ENCODE measurements around the gene CCT5. TPM values are rescaled to one million over a fixed set of nuclear protein-coding genes. Genes with fewer than 3 reads are reported as not detected.
A peak's percentile ranks its signal among the peaks of the same experiment; 100 is the strongest.

CCT5 gene
- 344 and 390 TPM in 2 replicates for polyA plus RNA-seq (2011; rRNA removed)
- polyA minus RNA-seq (2011; rRNA and poly(A)+ RNA removed), result 489 and 507 TPM in 2 replicates

DNA sequence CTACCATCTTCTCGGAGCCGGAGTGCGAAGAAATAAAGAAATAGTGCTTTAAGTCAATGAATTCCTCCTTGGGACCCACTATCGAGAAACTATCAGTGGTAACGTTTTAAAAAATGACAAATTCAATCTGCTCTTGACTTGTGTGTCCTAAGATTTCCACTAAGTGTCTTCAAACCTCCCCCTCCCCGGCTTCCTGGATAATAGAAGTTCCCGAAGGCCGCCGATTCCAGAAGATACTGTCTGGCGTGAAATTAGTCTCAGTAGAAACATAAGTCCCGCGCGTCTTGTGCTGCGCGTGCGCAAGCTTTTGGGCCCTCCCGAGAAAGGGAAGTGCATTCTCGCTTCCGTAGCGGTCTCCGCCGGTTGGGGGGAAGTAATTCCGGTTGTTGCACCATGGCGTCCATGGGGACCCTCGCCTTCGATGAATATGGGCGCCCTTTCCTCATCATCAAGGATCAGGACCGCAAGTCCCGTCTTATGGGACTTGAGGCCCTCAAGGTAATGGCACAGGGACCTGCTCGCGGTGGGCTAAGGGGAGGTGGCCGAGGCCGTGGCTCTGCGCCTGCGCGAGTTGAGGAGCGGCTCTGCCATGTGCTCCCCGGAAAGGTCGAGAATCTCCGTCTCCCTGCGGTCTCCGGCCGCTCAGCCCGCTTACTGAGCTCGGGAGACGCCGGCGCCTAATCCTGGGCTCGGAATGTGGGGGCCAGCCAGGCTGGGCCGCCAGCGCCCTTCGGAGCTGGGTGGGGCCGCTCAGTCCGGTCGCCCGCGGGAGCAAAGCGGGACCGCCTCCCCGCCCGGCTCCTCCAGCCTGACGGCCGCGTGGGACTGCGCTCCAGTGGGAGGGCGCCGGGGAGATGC, at the start of gene CCT5:
Gene CCT5 (plus strand): TSS at position 333 of the 858 bp plus-strand sequence. CDS start 61 bp downstream, at position 394.
- peak; percentile 98 for DNase-seq (ENCODE audit: low read depth, low spot score)
- POLR2A ChIA-PET, result interaction anchor here (0.6 to 1.7 kb wide), 6 partner anchors 10 to 103 kb away, joined by 3 to 13 read pairs (median 4); partner anchors contain the start of gene MARCHF6
- no peak for TF ChIP-seq CTCF (IDR thresholded peaks at IDR 0.05; ENCODE audit: low read depth, low read length)
- H3K27me3 ChIP-seq (ENCODE audit: control insufficient read depth, insufficient read depth, low read length), result no peaks in the 10 kb centered on the region
- CTCF ChIA-PET, result interaction anchor here (1.3 kb wide), 1 partner anchor 18 kb away, joined by 3 read pairs; no protein-coding TSS in a partner anchor
- H3K27ac ChIP-seq (ENCODE audit: low read depth, low read length), result peak within 1 kb of the TSS; percentile 94
- peak within 1 kb of the TSS; percentile 98 for H3K4me3 ChIP-seq (ENCODE audit: low read depth, low read length)
- no peaks in the 10 kb centered on the region for H3K9me3 ChIP-seq (ENCODE audit: control insufficient read depth, insufficient read depth, low read length)

GRCh38 chr5:10201223-10201868, 48.7 kb upstream of the CCT5 start:
- Histone ChIP-seq H3K9me3 (ENCODE audit: control insufficient read depth, insufficient read depth, low read length) (peaks cover 7% of the 10 kb centered on the region), H3K27ac (ENCODE audit: low read depth, low read length) (no peak overlapping the region), H3K4me3 (ENCODE audit: low read depth, low read length) (no peak overlapping the region), H3K27me3 (ENCODE audit: control insufficient read depth, insufficient read depth, low read length) (no peaks in the 10 kb centered on the region)
- CTCF ChIA-PET, result interaction anchor here (0.6 to 1.4 kb wide), 9 partner anchors 9 to 427 kb away, joined by 3 to 8 read pairs (median 3); no protein-coding TSS in a partner anchor
- no peak for DNase-seq (ENCODE audit: low read depth, low spot score)
- POLR2A ChIA-PET, result no interaction called here
- TF ChIP-seq CTCF (IDR thresholded peaks at IDR 0.05; ENCODE audit: low read depth, low read length), result peak; percentile 62

GRCh38 chr5:10202089-10202910, 47.8 kb upstream of the CCT5 start:
- Histone ChIP-seq H3K9me3 (ENCODE audit: control insufficient read depth, insufficient read depth, low read length) (peaks cover 4% of the 10 kb centered on the region), H3K4me3 (ENCODE audit: low read depth, low read length) (no peak overlapping the region), H3K27ac (ENCODE audit: low read depth, low read length) (no peak overlapping the region), H3K27me3 (ENCODE audit: control insufficient read depth, insufficient read depth, low read length) (no peaks in the 10 kb centered on the region)
- TF ChIP-seq CTCF (IDR thresholded peaks at IDR 0.05; ENCODE audit: low read depth, low read length), result no peak
- DNase-seq (ENCODE audit: low read depth, low spot score), result no peak
- POLR2A ChIA-PET, result no interaction called here
- CTCF ChIA-PET, result interaction anchor here (0.7 to 1.4 kb wide), 7 partner anchors 10 to 428 kb away, joined by 3 to 8 read pairs (median 4); no protein-coding TSS in a partner anchor

DNA sequence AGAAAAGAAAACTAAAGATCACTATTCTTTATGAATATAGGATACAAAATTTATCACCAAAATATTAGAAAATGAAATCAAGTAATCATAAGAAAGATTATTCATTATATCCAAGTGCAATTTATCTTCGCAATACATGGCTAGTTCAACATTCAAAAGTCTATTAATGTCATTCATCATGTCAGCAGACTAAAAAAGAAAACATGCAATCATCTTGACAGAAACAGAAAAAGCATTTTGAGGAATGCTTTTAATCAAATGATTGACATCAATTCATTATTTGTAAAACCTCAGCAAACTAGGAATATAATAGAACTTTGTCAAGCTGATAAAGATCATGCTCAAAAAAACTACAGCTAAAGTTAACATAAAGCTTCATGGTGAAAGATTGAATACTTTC, 41.1 kb upstream of the CCT5 start:
- no peak for TF ChIP-seq CTCF (IDR thresholded peaks at IDR 0.05; ENCODE audit: low read depth, low read length)
- H3K4me3 ChIP-seq (ENCODE audit: low read depth, low read length), result no peak overlapping the region
- no peak for DNase-seq (ENCODE audit: low read depth, low spot score)
- CTCF ChIA-PET, result interaction anchor here (1.6 kb wide), 1 partner anchor 24 kb away, joined by 8 read pairs; no protein-coding TSS in a partner anchor
- H3K9me3 ChIP-seq (ENCODE audit: control insufficient read depth, insufficient read depth, low read length), result no peaks in the 10 kb centered on the region; the same call in 1 of the 2 replicates
- H3K27ac ChIP-seq (ENCODE audit: low read depth, low read length), result no peak overlapping the region
- no peaks in the 10 kb centered on the region for H3K27me3 ChIP-seq (ENCODE audit: control insufficient read depth, insufficient read depth, low read length)
- POLR2A ChIA-PET, result no interaction called here

Data from AG04450 (cell line).